Measurements from ENCODE around the gene SCAPER. TPM values are rescaled to one million over a fixed set of nuclear protein-coding genes. Genes with fewer than 3 reads are reported as not detected.

SCAPER gene
- polyA plus RNA-seq, 1 donor from 2014 or later: 77.1 TPM

DNA sequence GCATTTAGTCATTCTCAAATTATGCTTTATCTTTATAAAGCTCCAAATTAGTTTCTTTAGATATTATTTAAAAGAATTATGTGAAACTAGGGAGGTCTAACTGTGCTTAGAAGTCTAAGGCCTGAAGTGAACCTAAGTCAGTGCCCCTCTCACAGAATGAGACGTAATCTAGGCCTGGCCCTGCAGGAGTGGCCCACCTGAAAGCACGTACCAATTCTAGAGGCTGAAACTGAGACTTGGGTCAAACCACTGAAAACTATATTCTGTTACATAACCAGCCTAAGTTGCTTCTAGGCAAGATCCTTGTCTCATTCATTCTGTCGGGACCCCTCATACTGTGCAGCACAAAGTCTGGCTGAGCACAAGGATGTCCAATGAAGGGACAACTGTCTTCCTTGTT is 424.9 kb downstream of the SCAPER start:
- no peaks in the 10 kb centered on the region for H3F3A ChIP-seq (ENCODE audit: insufficient read depth, low read length, poor library complexity, severe bottlenecking)
- no peak overlapping the region for H3K27ac ChIP-seq (ENCODE audit: low read length)
- no peaks in the 10 kb centered on the region for H3K9me2 ChIP-seq (ENCODE audit: insufficient read depth, low read length)
- TF ChIP-seq POLR2AphosphoS5 (IDR thresholded peaks at IDR 0.05) (no peak), SMC3 (conservative IDR thresholded peaks at IDR 0.05; ENCODE audit: poor library complexity) (no peak), EP300 (conservative IDR thresholded peaks at IDR 0.05; ENCODE audit: poor library complexity, severe bottlenecking) (no peak), RAD21 (conservative IDR thresholded peaks at IDR 0.05) (no peak), TAF1 (IDR thresholded peaks at IDR 0.05; ENCODE audit: low read depth) (no peak), EZH2 (IDR thresholded peaks at IDR 0.05; ENCODE audit: borderline replicate concordance, insufficient read depth, low read length, poor library complexity, severe bottlenecking) (no peak), MXI1 (conservative IDR thresholded peaks at IDR 0.05; ENCODE audit: poor library complexity, severe bottlenecking) (no peak)
- TF ChIP-seq, protein P1, sequence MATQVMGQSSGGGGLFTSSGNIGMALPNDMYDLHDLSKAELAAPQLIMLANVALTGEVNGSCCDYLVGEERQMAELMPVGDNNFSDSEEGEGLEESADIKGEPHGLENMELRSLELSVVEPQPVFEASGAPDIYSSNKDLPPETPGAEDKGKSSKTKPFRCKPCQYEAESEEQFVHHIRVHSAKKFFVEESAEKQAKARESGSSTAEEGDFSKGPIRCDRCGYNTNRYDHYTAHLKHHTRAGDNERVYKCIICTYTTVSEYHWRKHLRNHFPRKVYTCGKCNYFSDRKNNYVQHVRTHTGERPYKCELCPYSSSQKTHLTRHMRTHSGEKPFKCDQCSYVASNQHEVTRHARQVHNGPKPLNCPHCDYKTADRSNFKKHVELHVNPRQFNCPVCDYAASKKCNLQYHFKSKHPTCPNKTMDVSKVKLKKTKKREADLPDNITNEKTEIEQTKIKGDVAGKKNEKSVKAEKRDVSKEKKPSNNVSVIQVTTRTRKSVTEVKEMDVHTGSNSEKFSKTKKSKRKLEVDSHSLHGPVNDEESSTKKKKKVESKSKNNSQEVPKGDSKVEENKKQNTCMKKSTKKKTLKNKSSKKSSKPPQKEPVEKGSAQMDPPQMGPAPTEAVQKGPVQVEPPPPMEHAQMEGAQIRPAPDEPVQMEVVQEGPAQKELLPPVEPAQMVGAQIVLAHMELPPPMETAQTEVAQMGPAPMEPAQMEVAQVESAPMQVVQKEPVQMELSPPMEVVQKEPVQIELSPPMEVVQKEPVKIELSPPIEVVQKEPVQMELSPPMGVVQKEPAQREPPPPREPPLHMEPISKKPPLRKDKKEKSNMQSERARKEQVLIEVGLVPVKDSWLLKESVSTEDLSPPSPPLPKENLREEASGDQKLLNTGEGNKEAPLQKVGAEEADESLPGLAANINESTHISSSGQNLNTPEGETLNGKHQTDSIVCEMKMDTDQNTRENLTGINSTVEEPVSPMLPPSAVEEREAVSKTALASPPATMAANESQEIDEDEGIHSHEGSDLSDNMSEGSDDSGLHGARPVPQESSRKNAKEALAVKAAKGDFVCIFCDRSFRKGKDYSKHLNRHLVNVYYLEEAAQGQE (IDR thresholded peaks at IDR 0.05; ENCODE audit: borderline replicate concordance): no peak
- TF ChIP-seq, protein P2, sequence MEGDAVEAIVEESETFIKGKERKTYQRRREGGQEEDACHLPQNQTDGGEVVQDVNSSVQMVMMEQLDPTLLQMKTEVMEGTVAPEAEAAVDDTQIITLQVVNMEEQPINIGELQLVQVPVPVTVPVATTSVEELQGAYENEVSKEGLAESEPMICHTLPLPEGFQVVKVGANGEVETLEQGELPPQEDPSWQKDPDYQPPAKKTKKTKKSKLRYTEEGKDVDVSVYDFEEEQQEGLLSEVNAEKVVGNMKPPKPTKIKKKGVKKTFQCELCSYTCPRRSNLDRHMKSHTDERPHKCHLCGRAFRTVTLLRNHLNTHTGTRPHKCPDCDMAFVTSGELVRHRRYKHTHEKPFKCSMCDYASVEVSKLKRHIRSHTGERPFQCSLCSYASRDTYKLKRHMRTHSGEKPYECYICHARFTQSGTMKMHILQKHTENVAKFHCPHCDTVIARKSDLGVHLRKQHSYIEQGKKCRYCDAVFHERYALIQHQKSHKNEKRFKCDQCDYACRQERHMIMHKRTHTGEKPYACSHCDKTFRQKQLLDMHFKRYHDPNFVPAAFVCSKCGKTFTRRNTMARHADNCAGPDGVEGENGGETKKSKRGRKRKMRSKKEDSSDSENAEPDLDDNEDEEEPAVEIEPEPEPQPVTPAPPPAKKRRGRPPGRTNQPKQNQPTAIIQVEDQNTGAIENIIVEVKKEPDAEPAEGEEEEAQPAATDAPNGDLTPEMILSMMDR (IDR thresholded peaks at IDR 0.05; ENCODE audit: poor library complexity, severe bottlenecking): no peak
- no peak overlapping the region for H2AFZ ChIP-seq (ENCODE audit: low read depth, low read length)
- no peak overlapping the region for H3K9ac ChIP-seq (ENCODE audit: low read length)
- H3K36me3 ChIP-seq (ENCODE audit: insufficient read depth, low read length): no peaks in the 10 kb centered on the region
- no peaks in the 10 kb centered on the region for H3K27me3 ChIP-seq (ENCODE audit: insufficient read depth, low read depth, low read length)
- no peak overlapping the region for H3K4me3 ChIP-seq (ENCODE audit: low read length)
- no peaks in the 10 kb centered on the region for H3K9me3 ChIP-seq (ENCODE audit: low read length)
- no peak overlapping the region for H3K4me2 ChIP-seq (ENCODE audit: low read length)
- no peaks in the 10 kb centered on the region for H4K20me1 ChIP-seq (ENCODE audit: insufficient read depth)
- no peaks in the 10 kb centered on the region for H3K79me2 ChIP-seq (replicated peaks; ENCODE audit: insufficient read depth, low read length)

- Histone ChIP-seq H3K9ac (ENCODE audit: low read length) (no peak overlapping the region), H3F3A (ENCODE audit: insufficient read depth, low read length, poor library complexity, severe bottlenecking) (no peaks in the 10 kb centered on the region), H3K4me2 (ENCODE audit: low read length) (no peak overlapping the region), H3K27ac (ENCODE audit: low read length) (no peak overlapping the region), H3K27me3 (ENCODE audit: insufficient read depth, low read depth, low read length) (no peaks in the 10 kb centered on the region), H3K79me2 (replicated peaks; ENCODE audit: insufficient read depth, low read length) (no peaks in the 10 kb centered on the region), H3K4me3 (ENCODE audit: low read length) (no peak overlapping the region), H4K20me1 (ENCODE audit: insufficient read depth) (no peaks in the 10 kb centered on the region), H3K36me3 (ENCODE audit: insufficient read depth, low read length) (no peaks in the 10 kb centered on the region), H3K9me3 (ENCODE audit: low read length) (no peaks in the 10 kb centered on the region), H2AFZ (ENCODE audit: low read depth, low read length) (no peak overlapping the region), H3K9me2 (ENCODE audit: insufficient read depth, low read length) (no peaks in the 10 kb centered on the region)
- TF ChIP-seq SMC3 (conservative IDR thresholded peaks at IDR 0.05; ENCODE audit: poor library complexity) (no peak), TAF1 (IDR thresholded peaks at IDR 0.05; ENCODE audit: low read depth) (no peak), EP300 (conservative IDR thresholded peaks at IDR 0.05; ENCODE audit: poor library complexity, severe bottlenecking) (no peak), RAD21 (conservative IDR thresholded peaks at IDR 0.05) (no peak), MXI1 (conservative IDR thresholded peaks at IDR 0.05; ENCODE audit: poor library complexity, severe bottlenecking) (no peak)
- TF ChIP-seq, protein P1 (IDR thresholded peaks at IDR 0.05; ENCODE audit: borderline replicate concordance): no peak
- TF ChIP-seq, protein P2 (IDR thresholded peaks at IDR 0.05; ENCODE audit: poor library complexity, severe bottlenecking): no peak
Measured at GRCh38 chr15:76470691-76471090, 434.4 kb downstream of the SCAPER start.
